Measurements from ENCODE around the gene ZNF385D.

- TF ChIP-seq, protein P1, sequence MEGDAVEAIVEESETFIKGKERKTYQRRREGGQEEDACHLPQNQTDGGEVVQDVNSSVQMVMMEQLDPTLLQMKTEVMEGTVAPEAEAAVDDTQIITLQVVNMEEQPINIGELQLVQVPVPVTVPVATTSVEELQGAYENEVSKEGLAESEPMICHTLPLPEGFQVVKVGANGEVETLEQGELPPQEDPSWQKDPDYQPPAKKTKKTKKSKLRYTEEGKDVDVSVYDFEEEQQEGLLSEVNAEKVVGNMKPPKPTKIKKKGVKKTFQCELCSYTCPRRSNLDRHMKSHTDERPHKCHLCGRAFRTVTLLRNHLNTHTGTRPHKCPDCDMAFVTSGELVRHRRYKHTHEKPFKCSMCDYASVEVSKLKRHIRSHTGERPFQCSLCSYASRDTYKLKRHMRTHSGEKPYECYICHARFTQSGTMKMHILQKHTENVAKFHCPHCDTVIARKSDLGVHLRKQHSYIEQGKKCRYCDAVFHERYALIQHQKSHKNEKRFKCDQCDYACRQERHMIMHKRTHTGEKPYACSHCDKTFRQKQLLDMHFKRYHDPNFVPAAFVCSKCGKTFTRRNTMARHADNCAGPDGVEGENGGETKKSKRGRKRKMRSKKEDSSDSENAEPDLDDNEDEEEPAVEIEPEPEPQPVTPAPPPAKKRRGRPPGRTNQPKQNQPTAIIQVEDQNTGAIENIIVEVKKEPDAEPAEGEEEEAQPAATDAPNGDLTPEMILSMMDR (IDR thresholded peaks at IDR 0.05): no peak
- no peak for TF ChIP-seq POLR2A (IDR thresholded peaks at IDR 0.05)
Measured at GRCh38 chr3:21405671-21406667, 345.0 kb downstream of the ZNF385D start.
